ENCODE data around the gene GLIPR1L2.

- TF ChIP-seq EP300 (IDR thresholded peaks at IDR 0.05) (no peak), POLR2AphosphoS5 (IDR thresholded peaks at IDR 0.05) (no peak), CTCF (IDR thresholded peaks at IDR 0.05) (no peak)
Observed at GRCh38 chr12:75360920-75361319, 30.0 kb upstream of the GLIPR1L2 start.
